HEK293T (cell line): ENCODE results near the gene TUBA4A.

Experiments used
- CTCF ChIA-PET: fragments of 350-600 bp; formaldehyde crosslinking; extraction: SDS; loops from one replicate; lab custom pipeline; 2021; ENCODE audit warnings: antibody characterized with exemption, inconsistent platforms; lab: Yijun Ruan, JAX
- POLR2A ChIA-PET: fragments of 350-600 bp; formaldehyde crosslinking; extraction: SDS; loops from one replicate; lab custom pipeline; 2020; ENCODE audit warnings: antibody characterized with exemption, inconsistent platforms; lab: Yijun Ruan, JAX
- DNase-seq: peaks from one replicate; pipeline ENCODE4 v3.0.0; 2012; ENCODE audit warnings: mixed read lengths; ENCODE audit errors: extremely low spot score
- ARNT ChIP-seq: fragments of 450-650 bp; IDR thresholded peaks from 2 replicates; pipeline ENCODE4 v1.6.1; 2017; ENCODE audit warnings: mild to moderate bottlenecking
- BHLHE40 ChIP-seq: fragments of 450-650 bp; IDR thresholded peaks from 2 replicates; pipeline ENCODE4 v1.6.1; 2016; ENCODE audit warnings: mild to moderate bottlenecking, moderate library complexity, borderline replicate concordance
- CTBP1 ChIP-seq: fragments of 450-650 bp; IDR thresholded peaks from 2 replicates; pipeline ENCODE4 v1.6.1; 2016; ENCODE audit warnings: borderline replicate concordance
- ELF4 ChIP-seq: fragments of 450-650 bp; IDR thresholded peaks from 2 replicates; pipeline ENCODE4 v1.6.1; 2017; ENCODE audit warnings: antibody characterized with exemption
- FOXA1 ChIP-seq: fragments of 450-650 bp; IDR thresholded peaks from 2 replicates; pipeline ENCODE4 v1.6.1; 2016; ENCODE audit warnings: mild to moderate bottlenecking
- FOXK2 ChIP-seq: fragments of 450-650 bp; IDR thresholded peaks from 2 replicates; pipeline ENCODE4 v1.6.1; 2016; ENCODE audit warnings: mild to moderate bottlenecking
- FOXM1 ChIP-seq: fragments of 450-650 bp; IDR thresholded peaks from 2 replicates; pipeline ENCODE4 v1.6.1; 2017; ENCODE audit warnings: mild to moderate bottlenecking, borderline replicate concordance
- HDGF ChIP-seq: fragments of 450-650 bp; IDR thresholded peaks from 2 replicates; pipeline ENCODE4 v1.6.1; 2017; ENCODE audit warnings: antibody characterized with exemption, borderline replicate concordance
- L3MBTL2 ChIP-seq: fragments of 450-650 bp; conservative IDR thresholded peaks from 2 replicates; pipeline ENCODE4 v1.6.1; 2016; ENCODE audit warnings: mild to moderate bottlenecking
- LEF1 ChIP-seq: fragments of 450-650 bp; IDR thresholded peaks from 2 replicates; pipeline ENCODE4 v1.6.1; 2017; ENCODE audit warnings: mild to moderate bottlenecking, borderline replicate concordance
- NFRKB ChIP-seq: fragments of 450-650 bp; IDR thresholded peaks from 2 replicates; pipeline ENCODE4 v1.6.1; 2016; ENCODE audit warnings: mild to moderate bottlenecking, moderate library complexity
- SP1 ChIP-seq: fragments of 450-650 bp; IDR thresholded peaks from 2 replicates; pipeline ENCODE4 v1.6.1; 2017
- SUZ12 ChIP-seq: fragments of 450-650 bp; IDR thresholded peaks from 2 replicates; pipeline ENCODE4 v1.6.1; 2016; ENCODE audit warnings: mild to moderate bottlenecking
- TARDBP ChIP-seq: fragments of 450-650 bp; IDR thresholded peaks from 2 replicates; pipeline ENCODE4 v1.6.1; 2016
- ZNF384 ChIP-seq: fragments of 450-650 bp; IDR thresholded peaks from 2 replicates; pipeline ENCODE4 v1.6.1; 2016
- TF ChIP-seq, protein P1 (sequence below): fragments of 450-650 bp; IDR thresholded peaks from 2 replicates; pipeline ENCODE4 v1.6.1; 2016

TUBA4A gene

DNA sequence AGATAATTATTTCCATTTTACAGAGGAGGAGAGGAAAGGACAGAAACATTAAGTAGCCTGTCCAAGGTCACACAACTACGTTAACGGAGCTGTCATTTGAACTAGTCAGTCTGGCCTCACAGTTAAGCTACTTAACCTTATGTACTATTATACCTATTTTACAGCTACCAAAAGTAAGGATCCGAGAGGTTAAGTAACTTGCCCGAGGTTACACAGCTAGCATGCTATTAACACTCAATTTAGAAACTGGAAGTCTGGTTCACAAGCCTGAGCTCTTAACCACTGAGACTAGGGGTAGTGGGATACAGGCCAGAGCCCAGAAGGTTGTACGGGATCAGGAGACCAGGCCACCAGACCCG is 8.9 kb downstream of the TUBA4A start:
- POLR2A ChIA-PET, result interaction anchor here (0.7 to 2.9 kb wide), 22 partner anchors 10 to 335 kb away, joined by 3 to 28 read pairs (median 8); partner anchors contain the start of genes ABCB6, ANKZF1, ATG9A and CNPPD1
- CTCF ChIA-PET, result interaction anchor here (0.8 to 1.9 kb wide), 4 partner anchors 10 to 192 kb away, joined by 3 to 7 read pairs (median 5); no protein-coding TSS in a partner anchor
- no peak for DNase-seq
- TF ChIP-seq ELF4 (no peak), ZNF384 (no peak), SP1 (no peak), ARNT (no peak), FOXA1 (no peak), TARDBP (no peak), NFRKB (no peak), CTBP1 (no peak), L3MBTL2 (no peak), FOXK2 (no peak), LEF1 (no peak), FOXM1 (no peak), BHLHE40 (no peak), HDGF (no peak), SUZ12 (no peak)
- TF ChIP-seq, protein P1, sequence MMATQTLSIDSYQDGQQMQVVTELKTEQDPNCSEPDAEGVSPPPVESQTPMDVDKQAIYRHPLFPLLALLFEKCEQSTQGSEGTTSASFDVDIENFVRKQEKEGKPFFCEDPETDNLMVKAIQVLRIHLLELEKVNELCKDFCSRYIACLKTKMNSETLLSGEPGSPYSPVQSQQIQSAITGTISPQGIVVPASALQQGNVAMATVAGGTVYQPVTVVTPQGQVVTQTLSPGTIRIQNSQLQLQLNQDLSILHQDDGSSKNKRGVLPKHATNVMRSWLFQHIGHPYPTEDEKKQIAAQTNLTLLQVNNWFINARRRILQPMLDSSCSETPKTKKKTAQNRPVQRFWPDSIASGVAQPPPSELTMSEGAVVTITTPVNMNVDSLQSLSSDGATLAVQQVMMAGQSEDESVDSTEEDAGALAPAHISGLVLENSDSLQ, result no peak

DNA sequence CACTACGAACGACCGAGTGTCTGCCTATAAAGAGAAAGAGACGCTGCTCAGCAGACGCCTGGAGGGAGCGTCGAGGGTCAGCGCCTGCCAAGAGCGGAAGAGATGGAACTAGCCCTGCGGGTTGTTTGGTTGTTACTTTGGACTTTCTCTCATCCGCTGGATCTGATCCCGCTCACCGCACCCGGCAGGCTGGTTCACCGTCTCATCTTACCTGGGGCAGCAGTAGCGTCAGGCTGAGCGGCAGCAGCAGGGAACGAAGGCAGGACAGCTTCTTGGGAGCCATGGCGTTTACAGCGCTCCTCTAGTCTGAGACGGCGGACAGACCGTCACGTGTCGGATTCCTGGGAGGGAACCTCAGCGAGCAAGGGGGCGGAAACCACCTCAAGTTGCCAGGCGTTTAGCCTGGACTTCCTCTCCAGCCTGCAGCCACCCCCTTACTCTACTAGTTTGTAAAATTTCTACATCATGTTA is 10.4 kb downstream of the TUBA4A start:
- POLR2A ChIA-PET, result no interaction called here
- no peak for DNase-seq
- CTCF ChIA-PET, result interaction anchor here (1.2 kb wide), 1 partner anchor 34 kb away, joined by 3 read pairs; no protein-coding TSS in a partner anchor
- TF ChIP-seq HDGF (no peak), L3MBTL2 (no peak), ZNF384 (no peak), SP1 (no peak), ELF4 (no peak), LEF1 (no peak), TARDBP (no peak), BHLHE40 (no peak), SUZ12 (no peak)
- TF ChIP-seq, protein P1, result no peak

DNA sequence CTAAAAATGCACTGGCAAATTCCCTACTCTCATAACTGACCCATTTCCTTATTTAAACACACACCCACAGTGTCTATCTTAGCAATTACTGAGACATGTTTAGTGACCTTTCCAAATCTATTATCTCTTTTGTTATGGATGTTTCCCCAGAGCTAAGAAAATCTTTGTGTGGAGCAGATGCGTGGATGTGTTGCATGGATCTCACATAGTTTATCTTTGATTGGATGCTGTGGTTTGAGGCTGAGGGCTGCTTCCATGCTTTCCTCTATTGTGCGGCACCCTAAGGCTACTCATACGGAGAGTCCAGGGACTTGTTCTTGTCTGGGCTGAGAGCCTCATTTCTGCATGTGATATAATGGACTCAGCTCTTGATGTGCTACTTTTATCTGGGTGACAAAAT is 19.4 kb downstream of the TUBA4A start:
- POLR2A ChIA-PET, result interaction anchor here (1.6 kb wide), 1 partner anchor 10 kb away, joined by 5 read pairs; the partner anchor contains the start of genes GLB1L and STK16
- CTCF ChIA-PET, result no interaction called here
- DNase-seq, result no peak
- TF ChIP-seq HDGF (no peak), L3MBTL2 (no peak)

DNA sequence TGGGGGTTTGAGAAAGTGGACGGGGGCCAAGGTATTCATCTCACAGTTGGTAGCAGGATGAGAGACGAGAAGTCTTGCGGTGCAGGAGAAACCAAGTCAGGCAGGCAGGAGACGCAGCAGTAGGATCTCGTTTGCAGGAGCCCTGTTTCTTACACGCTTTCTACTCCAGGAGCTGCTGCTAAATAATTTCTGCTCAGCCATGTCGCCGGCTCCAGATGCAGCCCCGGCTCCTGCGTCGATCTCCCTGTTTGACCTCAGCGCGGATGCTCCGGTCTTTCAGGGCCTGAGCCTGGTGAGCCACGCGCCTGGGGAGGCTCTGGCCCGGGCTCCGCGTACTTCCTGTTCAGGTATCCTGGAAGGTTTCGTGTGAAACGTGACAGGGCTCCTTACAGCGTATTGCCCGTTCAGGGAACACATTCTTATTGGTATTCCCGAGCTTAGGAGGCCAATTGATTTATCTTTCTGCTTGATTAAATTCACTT is 23.6 kb downstream of the TUBA4A start:
- peak; percentile 47 for DNase-seq
- ChIA-PET CTCF (interaction anchor here (0.7 to 1.5 kb wide), 2 partner anchors 65 to 236 kb away, joined by 3 to 4 read pairs; no protein-coding TSS in a partner anchor), POLR2A (interaction anchor here (0.7 to 2.7 kb wide), 8 partner anchors 8 to 54 kb away, joined by 3 to 27 read pairs (median 6); partner anchors contain the start of genes ABCB6, CNPPD1, GLB1L and STK16)
- TF ChIP-seq TARDBP, result no peak
- no peak for TF ChIP-seq SUZ12
- TF ChIP-seq, protein P1, result no peak
- no peak for TF ChIP-seq FOXA1
- TF ChIP-seq ELF4, result no peak
- TF ChIP-seq L3MBTL2, result peak; percentile 46
- no peak for TF ChIP-seq CTBP1
- no peak for TF ChIP-seq HDGF

DNA sequence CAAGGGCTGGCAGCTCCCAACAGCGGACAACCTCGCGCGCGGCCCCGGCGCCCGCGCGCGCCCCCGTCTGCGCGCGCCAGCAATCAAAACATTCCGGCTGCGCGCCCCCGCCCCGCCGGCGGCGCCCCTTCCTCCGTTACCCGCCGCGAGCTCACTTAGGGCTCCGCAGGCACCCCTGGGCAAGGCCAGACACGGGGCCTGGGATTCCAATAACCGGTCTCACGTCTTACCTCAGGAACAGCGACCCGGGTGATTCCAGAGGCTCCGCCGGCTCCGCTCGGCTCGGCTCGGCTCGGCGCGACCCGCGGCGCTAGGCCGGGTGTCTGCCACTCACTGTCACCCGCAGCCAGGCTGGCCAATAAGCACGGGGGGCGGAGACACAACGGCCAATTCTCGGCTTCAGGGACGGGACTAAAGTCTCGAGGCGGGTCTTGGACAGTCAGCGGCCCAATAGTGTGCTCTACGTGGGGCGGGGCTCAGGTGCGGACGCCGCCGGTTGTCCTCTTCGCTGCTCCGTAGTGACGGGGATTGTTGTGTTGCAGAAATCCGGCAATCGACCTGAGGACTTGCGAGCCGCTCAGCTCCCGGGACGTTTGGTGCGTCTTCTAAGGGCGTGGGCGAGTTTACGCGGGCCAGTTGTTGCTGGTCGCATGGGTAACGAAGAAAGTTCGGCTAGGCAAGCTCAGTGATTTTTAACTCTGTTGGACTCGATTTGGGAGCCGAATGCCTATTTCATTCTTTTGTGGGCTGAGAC is 24.2 kb downstream of the TUBA4A start, which contains the start of the genes ANKZF1 and ATG9A:
Gene ANKZF1 (plus strand): TSS at position 502 of the 754 bp plus-strand sequence. CDS start 452 bp downstream, outside the sequence.
Gene ATG9A (minus strand): TSS at position 332 of the 754 bp plus-strand sequence. CDS start 1,612 bp downstream, outside the sequence.
- TF ChIP-seq L3MBTL2, result no peak
- TF ChIP-seq HDGF, result no peak
- TF ChIP-seq BHLHE40, result no peak
- TF ChIP-seq, protein P1, result peak; percentile 100
- no peak for TF ChIP-seq ARNT
- TF ChIP-seq FOXM1, result no peak
- peak; percentile 67 for TF ChIP-seq SP1
- no peak for TF ChIP-seq TARDBP
- no peak for TF ChIP-seq FOXA1
- DNase-seq, result peak; percentile 98
- CTCF ChIA-PET, result interaction anchor here (0.5 to 1.5 kb wide), 3 partner anchors 9 to 65 kb away, joined by 3 to 4 read pairs (median 3); no protein-coding TSS in a partner anchor
- POLR2A ChIA-PET, result interaction anchor here (0.7 to 2.7 kb wide), 9 partner anchors 8 to 66 kb away, joined by 3 to 27 read pairs (median 6); partner anchors contain the start of genes ABCB6, CNPPD1, GLB1L and STK16
